ENCODE measurements around the gene LCN1. TPM values are rescaled to one million over a fixed set of nuclear protein-coding genes. Genes with fewer than 3 reads are reported as not detected.

LCN1 gene
- total RNA-seq, 1 experiment from 2014 or later = not detected

DNA sequence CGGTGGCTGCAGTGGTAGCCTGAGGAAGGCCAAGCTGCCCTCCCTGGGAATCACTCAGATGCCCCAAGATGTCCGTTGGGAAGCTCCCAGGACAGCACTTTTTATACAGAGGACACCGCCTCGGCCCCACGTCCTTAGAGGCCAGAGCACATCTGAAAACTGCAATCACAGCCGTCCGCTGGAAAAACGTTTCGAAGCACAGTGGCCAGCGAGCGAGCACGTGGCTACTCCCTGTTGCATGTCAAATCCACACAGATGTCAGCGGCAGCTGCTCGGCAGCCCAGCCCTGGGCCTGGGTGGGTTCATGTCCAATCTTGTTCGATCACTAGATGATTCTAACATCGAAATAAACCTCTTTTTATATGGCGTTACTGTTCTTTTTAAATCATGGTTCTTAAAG lies 32.7 kb upstream of the LCN1 start:
- WGBS (ENCODE audit: extremely low coverage, insufficient read length, low lambda C conversion rate) = no CpG with 5 or more reads among the region's 17 CpGs
- Histone ChIP-seq H3K27me3 (ENCODE audit: insufficient read depth, low read length) (no peaks in the 10 kb centered on the region), H3K4ac (ENCODE audit: low read depth, low read length) (no peak overlapping the region), H2AK5ac (ENCODE audit: insufficient read length, low read length) (no peak overlapping the region), H3K79me2 (ENCODE audit: insufficient read depth, low read length) (no peaks in the 10 kb centered on the region), H3K9ac (ENCODE audit: extremely low read depth, insufficient read length, low read length) (no peak overlapping the region), H2BK15ac (ENCODE audit: low read depth, low read length) (no peak overlapping the region), H4K8ac (replicated peaks; ENCODE audit: insufficient read length, low read depth, low read length) (no peak overlapping the region), H3K79me1 (ENCODE audit: insufficient read depth, low read depth, low read length, poor library complexity, severe bottlenecking) (no peaks in the 10 kb centered on the region), H2BK120ac (ENCODE audit: low read depth, low read length, poor library complexity, severe bottlenecking) (no peak overlapping the region), H4K5ac (ENCODE audit: insufficient read length, low read depth, low read length) (no peak overlapping the region), H3K4me1 (ENCODE audit: insufficient read depth, low read length) (no peaks in the 10 kb centered on the region), H3K4me2 (ENCODE audit: insufficient read depth, insufficient read length, low read length) (no peak overlapping the region), H3K18ac (ENCODE audit: insufficient read length, low read depth, low read length) (no peak overlapping the region), H2BK20ac (ENCODE audit: low read depth, low read length, poor library complexity, severe bottlenecking) (no peak overlapping the region), H3T11ph (ENCODE audit: low read length) (no peak overlapping the region), H2AFZ (ENCODE audit: low read length) (no peak overlapping the region), H4K91ac (ENCODE audit: insufficient read length, low read depth, low read length) (no peak overlapping the region), H3K23me2 (ENCODE audit: insufficient read length, low read depth, low read length, poor library complexity, severe bottlenecking) (no peaks in the 10 kb centered on the region), H4K20me1 (ENCODE audit: control insufficient read depth, insufficient read depth, insufficient read length) (no peaks in the 10 kb centered on the region), H3K14ac (ENCODE audit: insufficient read depth, low read length) (no peak overlapping the region), H2BK12ac (ENCODE audit: insufficient read length, low read depth, low read length) (no peak overlapping the region), H2BK5ac (ENCODE audit: insufficient read length, low read length) (no peak overlapping the region), H3K23ac (ENCODE audit: insufficient read length, low read depth, low read length) (no peak overlapping the region), H3K56ac (ENCODE audit: insufficient read length, low read depth, low read length) (no peak overlapping the region), H3K27ac (ENCODE audit: insufficient read length, low read depth, low read length) (no peak overlapping the region), H3K9me3 (ENCODE audit: control insufficient read depth, low read depth, low read length) (no peaks in the 10 kb centered on the region)
- TF ChIP-seq, protein P1, sequence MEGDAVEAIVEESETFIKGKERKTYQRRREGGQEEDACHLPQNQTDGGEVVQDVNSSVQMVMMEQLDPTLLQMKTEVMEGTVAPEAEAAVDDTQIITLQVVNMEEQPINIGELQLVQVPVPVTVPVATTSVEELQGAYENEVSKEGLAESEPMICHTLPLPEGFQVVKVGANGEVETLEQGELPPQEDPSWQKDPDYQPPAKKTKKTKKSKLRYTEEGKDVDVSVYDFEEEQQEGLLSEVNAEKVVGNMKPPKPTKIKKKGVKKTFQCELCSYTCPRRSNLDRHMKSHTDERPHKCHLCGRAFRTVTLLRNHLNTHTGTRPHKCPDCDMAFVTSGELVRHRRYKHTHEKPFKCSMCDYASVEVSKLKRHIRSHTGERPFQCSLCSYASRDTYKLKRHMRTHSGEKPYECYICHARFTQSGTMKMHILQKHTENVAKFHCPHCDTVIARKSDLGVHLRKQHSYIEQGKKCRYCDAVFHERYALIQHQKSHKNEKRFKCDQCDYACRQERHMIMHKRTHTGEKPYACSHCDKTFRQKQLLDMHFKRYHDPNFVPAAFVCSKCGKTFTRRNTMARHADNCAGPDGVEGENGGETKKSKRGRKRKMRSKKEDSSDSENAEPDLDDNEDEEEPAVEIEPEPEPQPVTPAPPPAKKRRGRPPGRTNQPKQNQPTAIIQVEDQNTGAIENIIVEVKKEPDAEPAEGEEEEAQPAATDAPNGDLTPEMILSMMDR (conservative IDR thresholded peaks at IDR 0.05) = no peak
- Mint-ChIP-seq H3K4me3 (no peak overlapping the region), H3K4me1 (peaks cover 10 to 14% of the 10 kb centered on the region in 2 experiments; a peak in 3 of 4 replicates), H3K9me3 (no peaks in the 10 kb centered on the region), H3K27ac (no peak overlapping the region; a peak in 1 of 7 replicates), H3K27me3 (ENCODE audit: low read depth) (no peaks in the 10 kb centered on the region), H3K36me3 (ENCODE audit: insufficient read depth in 1 of 3, low read depth in 3 of 3) (peaks cover 26 to 53% (median 48%) of the 10 kb centered on the region in 3 experiments)
- no peak for DNase-seq
